ENCODE measurements around the gene TSPAN8. TPM values are rescaled to one million over a fixed set of nuclear protein-coding genes. Genes with fewer than 3 reads are reported as not detected.
"Not testable (repeated sequence)": the region's sequence is repeated elsewhere in the genome, so short reads cannot be mapped to it uniquely, and the experiment has no call there.

The TSPAN8 gene
- total RNA-seq, 4 donors from 2014 or later: 5.9 to 22.9 (median 18.9) TPM

DNA sequence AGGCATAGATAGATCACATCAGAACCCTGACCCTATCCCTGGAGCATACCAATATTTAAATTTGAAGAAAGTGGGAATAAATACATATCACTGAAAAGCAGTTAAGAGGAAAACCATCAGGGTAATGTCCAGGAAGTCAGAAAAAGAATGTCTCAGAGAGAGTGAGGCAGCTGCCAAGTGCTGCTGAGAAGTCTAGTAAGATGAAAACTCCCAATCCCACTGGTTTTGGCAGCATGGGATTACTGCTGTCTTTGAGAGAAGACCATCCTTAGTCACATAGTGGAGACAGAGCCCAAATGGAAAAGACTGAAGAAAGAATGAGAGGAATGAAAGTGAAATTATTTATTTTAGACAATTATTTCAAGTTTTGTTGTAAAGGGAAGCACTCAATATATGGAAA, 11.5 kb upstream of the TSPAN8 start:
- TF ChIP-seq, protein P1, sequence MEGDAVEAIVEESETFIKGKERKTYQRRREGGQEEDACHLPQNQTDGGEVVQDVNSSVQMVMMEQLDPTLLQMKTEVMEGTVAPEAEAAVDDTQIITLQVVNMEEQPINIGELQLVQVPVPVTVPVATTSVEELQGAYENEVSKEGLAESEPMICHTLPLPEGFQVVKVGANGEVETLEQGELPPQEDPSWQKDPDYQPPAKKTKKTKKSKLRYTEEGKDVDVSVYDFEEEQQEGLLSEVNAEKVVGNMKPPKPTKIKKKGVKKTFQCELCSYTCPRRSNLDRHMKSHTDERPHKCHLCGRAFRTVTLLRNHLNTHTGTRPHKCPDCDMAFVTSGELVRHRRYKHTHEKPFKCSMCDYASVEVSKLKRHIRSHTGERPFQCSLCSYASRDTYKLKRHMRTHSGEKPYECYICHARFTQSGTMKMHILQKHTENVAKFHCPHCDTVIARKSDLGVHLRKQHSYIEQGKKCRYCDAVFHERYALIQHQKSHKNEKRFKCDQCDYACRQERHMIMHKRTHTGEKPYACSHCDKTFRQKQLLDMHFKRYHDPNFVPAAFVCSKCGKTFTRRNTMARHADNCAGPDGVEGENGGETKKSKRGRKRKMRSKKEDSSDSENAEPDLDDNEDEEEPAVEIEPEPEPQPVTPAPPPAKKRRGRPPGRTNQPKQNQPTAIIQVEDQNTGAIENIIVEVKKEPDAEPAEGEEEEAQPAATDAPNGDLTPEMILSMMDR (IDR thresholded peaks at IDR 0.05): no peak
- no peak for TF ChIP-seq POLR2A (IDR thresholded peaks at IDR 0.05)
- DNase-seq (ENCODE audit: low spot score in 2 of 2): no peak
- intact Hi-C loops (cut with DNase I; ENCODE audit: low total_unique reads): no loop called here
- H3K4me3 ChIP-seq (ENCODE audit: low read depth, poor library complexity, severe bottlenecking): no peak overlapping the region

DNA sequence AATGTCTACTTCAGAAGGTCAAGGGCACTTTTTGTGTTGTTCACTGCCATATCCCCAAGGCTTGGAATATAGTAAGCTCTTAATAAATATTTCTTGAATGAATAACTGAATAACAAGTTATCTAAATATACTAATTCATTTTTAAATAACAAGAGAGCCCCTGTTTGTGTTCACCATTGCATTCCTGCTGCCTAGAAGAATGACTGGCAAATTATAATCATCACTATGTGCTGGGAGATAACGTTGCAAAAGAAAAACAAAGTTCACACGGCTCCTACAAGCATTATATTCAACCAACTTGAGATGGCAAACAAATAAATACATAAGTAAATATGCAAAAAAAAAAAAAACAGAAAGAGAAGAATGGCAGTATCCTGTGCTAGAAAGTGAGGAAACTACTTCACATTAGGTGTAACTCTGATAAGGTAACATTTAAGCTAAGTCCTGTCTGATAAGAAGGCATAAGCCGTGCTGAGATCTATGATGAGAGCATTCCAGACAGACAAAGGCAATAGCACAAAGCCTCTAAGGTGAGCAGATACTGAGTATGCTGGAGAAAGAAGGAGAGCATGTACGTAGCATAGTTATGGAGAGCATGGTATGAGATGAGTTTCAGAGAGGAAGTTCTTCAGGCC, 9.2 kb upstream of the TSPAN8 start:
- WGBS, 2 donors: 82 to 93% methylated on average over 4 of the region's 4 CpGs
- TF ChIP-seq POLR2A (IDR thresholded peaks at IDR 0.05): no peak
- TF ChIP-seq, protein P1 (IDR thresholded peaks at IDR 0.05): no peak
- H3K4me3 ChIP-seq (ENCODE audit: low read depth, poor library complexity, severe bottlenecking): no peak overlapping the region
- DNase-seq (ENCODE audit: low spot score in 2 of 2): no peak
- intact Hi-C loops (cut with DNase I; ENCODE audit: low total_unique reads): no loop called here

DNA sequence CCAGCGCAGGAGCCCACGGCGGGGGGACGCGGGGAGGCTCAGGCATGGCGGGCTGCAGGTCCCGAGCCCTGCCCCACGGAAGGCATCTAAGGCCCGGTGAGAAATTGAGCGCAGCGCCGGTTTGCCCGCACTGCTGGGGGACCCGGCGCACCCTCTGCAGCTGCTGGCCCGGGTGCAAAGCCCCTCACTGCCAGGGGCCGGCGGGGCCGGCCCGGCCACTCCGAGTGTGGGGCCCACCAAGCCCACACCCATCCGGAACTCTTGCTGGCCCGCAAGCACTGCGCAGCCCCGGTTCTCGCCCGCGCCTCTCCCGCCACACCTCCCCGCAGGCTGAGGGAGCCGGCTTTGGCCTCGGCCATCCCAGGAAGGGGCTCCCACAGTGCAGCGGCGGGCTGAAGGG, 8.5 kb upstream of the TSPAN8 start:
- 93 to 97% methylated on average over 13 to 31 of the region's 34 CpGs for WGBS, 2 donors
- no peak overlapping the region for H3K4me3 ChIP-seq (ENCODE audit: low read depth, poor library complexity, severe bottlenecking)
- TF ChIP-seq, protein P1 (IDR thresholded peaks at IDR 0.05): no peak
- TF ChIP-seq POLR2A (IDR thresholded peaks at IDR 0.05): no peak
- DNase-seq (ENCODE audit: low spot score in 2 of 2): no peak
- intact Hi-C loops (cut with DNase I; ENCODE audit: low total_unique reads): no loop called here

DNA sequence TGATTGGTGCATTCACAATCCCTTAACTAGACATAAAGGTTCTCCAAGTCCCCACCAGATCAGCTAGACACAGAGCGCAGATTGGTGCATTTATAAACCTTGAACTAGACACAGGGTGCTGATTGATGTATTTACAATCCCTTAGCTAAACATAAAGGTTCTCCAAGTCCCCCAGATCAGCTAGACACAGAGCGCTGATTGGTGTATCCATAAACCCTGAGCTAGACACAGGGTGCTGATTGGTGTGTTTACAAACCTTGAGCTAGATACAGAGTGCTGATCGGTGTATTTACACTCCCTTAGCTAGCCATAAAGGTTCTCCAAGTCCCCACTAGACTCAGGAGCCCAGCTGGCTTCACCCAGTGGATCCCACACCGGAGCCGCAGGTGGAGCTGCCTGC, 8.0 kb upstream of the TSPAN8 start:
- DNase-seq (ENCODE audit: low spot score in 2 of 2); H3K4me3 ChIP-seq (ENCODE audit: low read depth, poor library complexity, severe bottlenecking); intact Hi-C loops (cut with DNase I; ENCODE audit: low total_unique reads): not testable (repeated sequence)
- 91 to 98% methylated on average over 3 to 5 of the region's 5 CpGs for WGBS, 2 donors

DNA sequence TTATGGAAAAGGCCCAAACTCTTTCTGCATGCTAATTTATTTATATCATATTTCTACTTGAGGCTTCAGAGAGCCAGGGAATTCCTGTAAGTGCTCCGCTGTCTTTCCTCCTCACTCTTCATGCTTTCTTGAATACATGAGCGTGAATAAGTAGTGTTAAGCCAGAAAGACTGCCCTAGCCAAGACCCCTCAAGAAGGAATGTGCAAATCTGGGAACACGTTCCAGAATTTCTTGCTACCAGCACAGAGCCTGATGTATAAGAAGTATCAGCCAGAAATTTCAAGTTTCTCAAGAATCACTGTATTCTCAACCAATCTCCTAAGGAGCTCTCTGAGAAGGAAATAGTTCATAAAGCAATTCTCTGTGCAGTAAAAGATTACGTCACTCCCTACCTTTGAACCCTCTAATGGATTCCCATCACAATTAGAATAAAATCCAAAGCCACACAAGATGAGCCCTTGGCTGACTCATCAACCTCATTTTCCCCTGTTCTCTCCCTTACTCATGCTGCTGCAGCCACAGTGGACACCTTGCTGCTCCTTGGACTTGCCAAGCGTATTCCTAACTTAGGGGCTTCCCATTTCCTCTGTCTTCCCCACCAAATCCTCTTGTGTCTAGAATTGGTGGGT, 6.9 kb upstream of the TSPAN8 start:
- TF ChIP-seq, protein P1 (IDR thresholded peaks at IDR 0.05): no peak
- no peak for TF ChIP-seq POLR2A (IDR thresholded peaks at IDR 0.05)
- no peak overlapping the region for H3K4me3 ChIP-seq (ENCODE audit: low read depth, poor library complexity, severe bottlenecking)
- no peak for DNase-seq (ENCODE audit: low spot score in 2 of 2)
- 59 to 75% methylated on average over 5 of the region's 5 CpGs for WGBS, 2 donors
- intact Hi-C loops (cut with DNase I; ENCODE audit: low total_unique reads): no loop called here

DNA sequence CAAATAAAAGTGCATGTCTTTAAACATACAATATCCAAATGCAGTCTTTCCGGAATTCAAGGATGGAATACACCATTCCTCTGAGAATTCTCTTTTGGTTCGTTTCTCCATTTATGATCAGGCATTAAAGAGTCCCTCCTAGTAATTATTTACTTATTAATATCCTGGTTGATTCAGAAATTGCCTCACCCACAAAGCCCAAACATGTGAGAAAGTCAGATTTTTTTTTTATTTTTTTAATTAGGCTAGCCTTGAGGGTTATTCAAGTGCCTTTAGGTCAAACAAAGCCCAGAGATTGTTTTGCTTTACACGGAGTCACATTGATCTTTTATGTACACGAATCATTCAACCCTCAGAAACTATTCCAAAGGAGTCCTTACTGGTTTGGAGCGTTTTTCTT, 6.4 kb upstream of the TSPAN8 start:
- intact Hi-C loops (cut with DNase I; ENCODE audit: low total_unique reads): no loop called here
- no peak for DNase-seq (ENCODE audit: low spot score in 2 of 2)
- H3K4me3 ChIP-seq (ENCODE audit: low read depth, poor library complexity, severe bottlenecking): no peak overlapping the region
- no peak for TF ChIP-seq POLR2A (IDR thresholded peaks at IDR 0.05)
- TF ChIP-seq, protein P1 (IDR thresholded peaks at IDR 0.05): no peak
- 60 to 63% methylated on average over 5 of the region's 5 CpGs for WGBS, 2 donors

Data from lower leg skin (tissue), 4 donors.